GM23338 (cell line): Measurements from ENCODE around the gene TAS2R30.
"Not testable (repeated sequence)": the region's sequence is repeated elsewhere in the genome, so short reads cannot be mapped to it uniquely, and the experiment has no call there.

Experiments
- CREB1 ChIP-seq: fragments of 250-450 bp; sonication (Bioruptor Pico); IDR thresholded peaks from 2 replicates; pipeline ENCODE4 v1.5.0; 2020; ENCODE audit warnings: low read depth, mild to moderate bottlenecking, moderate library complexity
- EZH2 ChIP-seq: fragments of 200-600 bp; sonication (generic); IDR thresholded peaks from one replicate; pipeline ENCODE4 v1.8.0; 2017; ENCODE audit warnings: antibody characterized with exemption, mild to moderate bottlenecking, low read depth; ENCODE audit not compliant: unreplicated experiment
- EZH2phosphoT487 ChIP-seq: fragments of 200-600 bp; sonication (generic); IDR thresholded peaks from one replicate; pipeline ENCODE4 v1.8.1; 2018; ENCODE audit warnings: antibody characterized with exemption; ENCODE audit not compliant: unreplicated experiment
- NANOG ChIP-seq: IDR thresholded peaks from 2 replicates; pipeline ENCODE4 v1.6.1; 2016; ENCODE audit warnings: antibody characterized with exemption, borderline replicate concordance
- POLR2AphosphoS5 ChIP-seq: IDR thresholded peaks from 2 replicates; pipeline ENCODE4 v1.6.1; 2016; ENCODE audit warnings: antibody characterized with exemption, low read depth
- STAT1 ChIP-seq: IDR thresholded peaks from one replicate; pipeline ENCODE4 v1.6.1; 2016; ENCODE audit warnings: antibody characterized with exemption; ENCODE audit not compliant: unreplicated experiment
- ZNF114 ChIP-seq: fragments of 250-450 bp; sonication (Bioruptor Pico); IDR thresholded peaks from 2 replicates; pipeline ENCODE4 v1.5.0; 2020; ENCODE audit warnings: mild to moderate bottlenecking, moderate library complexity
- TF ChIP-seq, protein P1 (sequence below), 2 experiments: fragments of 200-600 bp in 1 of 2; sonication (generic) in 1 of 2; conservative IDR thresholded peaks; 2 replicates each; pipeline versions ENCODE4 v1.5.1 to v1.6.1; 2016 to 2017; ENCODE audit warnings: antibody characterized with exemption in 2 of 2, low read depth in 2 of 2, mild to moderate bottlenecking in 2 of 2, moderate library complexity in 1 of 2
- TF ChIP-seq, protein P2 (sequence below): IDR thresholded peaks from one replicate; pipeline ENCODE4 v1.6.1; 2018; ENCODE audit warnings: antibody characterized with exemption; ENCODE audit not compliant: unreplicated experiment
- TF ChIP-seq, protein P3 (sequence below): IDR thresholded peaks from 2 replicates; pipeline ENCODE4 v1.6.1; 2016; ENCODE audit warnings: antibody characterized with exemption

DNA sequence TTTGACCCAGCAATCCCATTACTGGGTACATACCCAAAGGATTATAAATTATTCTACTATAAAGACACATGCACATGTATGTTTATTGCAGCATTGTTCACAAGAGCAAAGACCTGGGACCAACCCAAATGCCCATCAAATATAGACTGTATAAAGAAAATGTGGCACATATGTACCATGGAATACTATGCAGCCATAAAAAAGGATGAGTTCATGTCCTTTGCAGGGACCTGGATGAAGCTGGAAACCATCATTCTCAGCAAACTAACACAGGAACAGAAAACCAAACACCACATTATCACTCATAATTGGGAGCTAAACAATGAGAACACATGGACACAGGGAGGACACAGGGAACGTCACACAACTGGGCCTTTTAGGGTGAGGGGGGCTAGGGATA is 20.3 kb downstream of the TAS2R30 start:
- TF ChIP-seq EZH2phosphoT487; EZH2; ZNF114 (CRISPR knock-in tag); POLR2AphosphoS5; CREB1 (CRISPR knock-in tag); STAT1; NANOG: not testable (repeated sequence)
- TF ChIP-seq, protein P1, sequence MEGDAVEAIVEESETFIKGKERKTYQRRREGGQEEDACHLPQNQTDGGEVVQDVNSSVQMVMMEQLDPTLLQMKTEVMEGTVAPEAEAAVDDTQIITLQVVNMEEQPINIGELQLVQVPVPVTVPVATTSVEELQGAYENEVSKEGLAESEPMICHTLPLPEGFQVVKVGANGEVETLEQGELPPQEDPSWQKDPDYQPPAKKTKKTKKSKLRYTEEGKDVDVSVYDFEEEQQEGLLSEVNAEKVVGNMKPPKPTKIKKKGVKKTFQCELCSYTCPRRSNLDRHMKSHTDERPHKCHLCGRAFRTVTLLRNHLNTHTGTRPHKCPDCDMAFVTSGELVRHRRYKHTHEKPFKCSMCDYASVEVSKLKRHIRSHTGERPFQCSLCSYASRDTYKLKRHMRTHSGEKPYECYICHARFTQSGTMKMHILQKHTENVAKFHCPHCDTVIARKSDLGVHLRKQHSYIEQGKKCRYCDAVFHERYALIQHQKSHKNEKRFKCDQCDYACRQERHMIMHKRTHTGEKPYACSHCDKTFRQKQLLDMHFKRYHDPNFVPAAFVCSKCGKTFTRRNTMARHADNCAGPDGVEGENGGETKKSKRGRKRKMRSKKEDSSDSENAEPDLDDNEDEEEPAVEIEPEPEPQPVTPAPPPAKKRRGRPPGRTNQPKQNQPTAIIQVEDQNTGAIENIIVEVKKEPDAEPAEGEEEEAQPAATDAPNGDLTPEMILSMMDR (conservative IDR thresholded peaks at IDR 0.05; ENCODE audit: low read depth in 2 of 2), result not testable (repeated sequence)
- TF ChIP-seq, protein P2, sequence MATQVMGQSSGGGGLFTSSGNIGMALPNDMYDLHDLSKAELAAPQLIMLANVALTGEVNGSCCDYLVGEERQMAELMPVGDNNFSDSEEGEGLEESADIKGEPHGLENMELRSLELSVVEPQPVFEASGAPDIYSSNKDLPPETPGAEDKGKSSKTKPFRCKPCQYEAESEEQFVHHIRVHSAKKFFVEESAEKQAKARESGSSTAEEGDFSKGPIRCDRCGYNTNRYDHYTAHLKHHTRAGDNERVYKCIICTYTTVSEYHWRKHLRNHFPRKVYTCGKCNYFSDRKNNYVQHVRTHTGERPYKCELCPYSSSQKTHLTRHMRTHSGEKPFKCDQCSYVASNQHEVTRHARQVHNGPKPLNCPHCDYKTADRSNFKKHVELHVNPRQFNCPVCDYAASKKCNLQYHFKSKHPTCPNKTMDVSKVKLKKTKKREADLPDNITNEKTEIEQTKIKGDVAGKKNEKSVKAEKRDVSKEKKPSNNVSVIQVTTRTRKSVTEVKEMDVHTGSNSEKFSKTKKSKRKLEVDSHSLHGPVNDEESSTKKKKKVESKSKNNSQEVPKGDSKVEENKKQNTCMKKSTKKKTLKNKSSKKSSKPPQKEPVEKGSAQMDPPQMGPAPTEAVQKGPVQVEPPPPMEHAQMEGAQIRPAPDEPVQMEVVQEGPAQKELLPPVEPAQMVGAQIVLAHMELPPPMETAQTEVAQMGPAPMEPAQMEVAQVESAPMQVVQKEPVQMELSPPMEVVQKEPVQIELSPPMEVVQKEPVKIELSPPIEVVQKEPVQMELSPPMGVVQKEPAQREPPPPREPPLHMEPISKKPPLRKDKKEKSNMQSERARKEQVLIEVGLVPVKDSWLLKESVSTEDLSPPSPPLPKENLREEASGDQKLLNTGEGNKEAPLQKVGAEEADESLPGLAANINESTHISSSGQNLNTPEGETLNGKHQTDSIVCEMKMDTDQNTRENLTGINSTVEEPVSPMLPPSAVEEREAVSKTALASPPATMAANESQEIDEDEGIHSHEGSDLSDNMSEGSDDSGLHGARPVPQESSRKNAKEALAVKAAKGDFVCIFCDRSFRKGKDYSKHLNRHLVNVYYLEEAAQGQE, result not testable (repeated sequence)
- TF ChIP-seq, protein P3, sequence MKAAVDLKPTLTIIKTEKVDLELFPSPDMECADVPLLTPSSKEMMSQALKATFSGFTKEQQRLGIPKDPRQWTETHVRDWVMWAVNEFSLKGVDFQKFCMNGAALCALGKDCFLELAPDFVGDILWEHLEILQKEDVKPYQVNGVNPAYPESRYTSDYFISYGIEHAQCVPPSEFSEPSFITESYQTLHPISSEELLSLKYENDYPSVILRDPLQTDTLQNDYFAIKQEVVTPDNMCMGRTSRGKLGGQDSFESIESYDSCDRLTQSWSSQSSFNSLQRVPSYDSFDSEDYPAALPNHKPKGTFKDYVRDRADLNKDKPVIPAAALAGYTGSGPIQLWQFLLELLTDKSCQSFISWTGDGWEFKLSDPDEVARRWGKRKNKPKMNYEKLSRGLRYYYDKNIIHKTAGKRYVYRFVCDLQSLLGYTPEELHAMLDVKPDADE, result not testable (repeated sequence)
